Right lobe of liver (tissue), 6 donors: ENCODE data around the gene LGALS7. TPM values are rescaled to one million over a fixed set of nuclear protein-coding genes. Genes with fewer than 3 reads are reported as not detected.
"Not testable (repeated sequence)": the region's sequence is repeated elsewhere in the genome, so short reads cannot be mapped to it uniquely, and the experiment has no call there.

ENCODE experiments used
- ATAC-seq, 4 donors: fragments of 200-7000 bp; cut with Tn5 transposase; one replicate each; pipeline ENCODE4 v1.9.1; 2020; ENCODE audit warnings: mild to moderate bottlenecking in 4 of 4, moderate library complexity in 4 of 4
- DNase-seq, 3 donors: peaks; one replicate each; pipeline ENCODE4 v3.0.0-alpha.2; 2020
- H3K27ac ChIP-seq, 3 donors: fragments of 200-600 bp; one replicate each; pipeline ENCODE4 v1.8.0; 2022
- H3K27me3 ChIP-seq, 2 donors: fragments of 200-600 bp; one replicate each; pipeline ENCODE4 v1.8.0; 2022
- H3K36me3 ChIP-seq, 4 donors: fragments of 200-600 bp; sonication (generic) in 1 of 4; one replicate each; pipeline versions ENCODE4 v1.5.1 to v1.8.0; 2017 to 2022; ENCODE audit warnings: control low read depth in 1 of 4
- H3K4me1 ChIP-seq, 4 donors: fragments of 200-600 bp; sonication (generic) in 1 of 4; one replicate each; pipeline versions ENCODE4 v1.5.1 to v1.8.0; 2017 to 2022; ENCODE audit warnings: control low read depth in 1 of 4
- H3K4me3 ChIP-seq, 3 donors: fragments of 200-600 bp; one replicate each; pipeline ENCODE4 v1.8.0; 2022
- H3K9me3 ChIP-seq, 4 donors: fragments of 200-600 bp; sonication (generic) in 1 of 4; one replicate each; pipeline versions ENCODE4 v1.5.1 to v1.8.0; 2017 to 2022; ENCODE audit warnings: control low read depth in 1 of 4
- POLR2A ChIP-seq: fragments of 450-650 bp; IDR thresholded peaks from one replicate; pipeline ENCODE4 v1.6.1; 2017; ENCODE audit warnings: antibody characterized with exemption, mild to moderate bottlenecking
- WGBS: methylation state at CpG from one replicate; pipeline ENCODE4 v1.1.6; 2018; ENCODE audit warnings: low coverage, low lambda C conversion rate; ENCODE audit not compliant: insufficient coverage; ENCODE audit errors: missing lambda C conversion rate; 5-methylcytosine and 5-hydroxymethylcytosine counted together
- intact Hi-C, 2 donors: fragments of 100-400 bp; cut with DNase I; formaldehyde crosslinking; loops; one replicate each; pipeline versions ENCODE4 v1.11.2 to v1.14.1; 2022
- long read RNA-seq: library from polyadenylated mRNA; unstranded; transcript quantifications from one replicate; pipeline ENCODE4 v2.0.0, GENCODE V29; 2019
- total RNA-seq, 6 experiments: library from RNA; depleted of rRNA in 2 of 6; stranded (reverse); fragments of >200 nt in 2 of 6; fragmentation: NEBNext Ultra II Directional in 3 of 6; extraction: Animal tissue kit (Norgen Biotek cat#: 25700) in 3 of 6; gene quantifications; one replicate each; pipeline versions ENCODE4 v1.1.0 to v1.2.4, GENCODE V29; 2016 to 2023
- TF ChIP-seq, protein P1 (sequence below), 4 donors: fragments of 200-600 bp in 3 of 4; fragments of 450-650 bp in 1 of 4; IDR thresholded peaks; one replicate each; pipeline versions ENCODE4 v1.5.1 to v1.8.0; 2016 to 2022; ENCODE audit warnings: antibody characterized with exemption in 4 of 4, mild to moderate bottlenecking in 2 of 4
- donor health status: DM: no; HTN: yes; CAD: no.
- donor health status: DM: no; HTN: no; CAD: no.
- donor health status: DM: no; HTN: no; CAD: no.
- donor health status: DM: no; HTN: yes; CAD: no.
- donor health status: DM: no; HTN: yes; CAD: no.

Gene LGALS7
- not detected for total RNA-seq
- long read RNA-seq = 0 reads

- no peak within 1 kb of the TSS for H3K27ac ChIP-seq
- H3K36me3 ChIP-seq = no peaks in the 10 kb centered on the region
- H3K9me3 ChIP-seq = no peaks in the 10 kb centered on the region
- H3K4me3 ChIP-seq = no peak within 1 kb of the TSS
- no peak for TF ChIP-seq POLR2A
- TF ChIP-seq, protein P1, sequence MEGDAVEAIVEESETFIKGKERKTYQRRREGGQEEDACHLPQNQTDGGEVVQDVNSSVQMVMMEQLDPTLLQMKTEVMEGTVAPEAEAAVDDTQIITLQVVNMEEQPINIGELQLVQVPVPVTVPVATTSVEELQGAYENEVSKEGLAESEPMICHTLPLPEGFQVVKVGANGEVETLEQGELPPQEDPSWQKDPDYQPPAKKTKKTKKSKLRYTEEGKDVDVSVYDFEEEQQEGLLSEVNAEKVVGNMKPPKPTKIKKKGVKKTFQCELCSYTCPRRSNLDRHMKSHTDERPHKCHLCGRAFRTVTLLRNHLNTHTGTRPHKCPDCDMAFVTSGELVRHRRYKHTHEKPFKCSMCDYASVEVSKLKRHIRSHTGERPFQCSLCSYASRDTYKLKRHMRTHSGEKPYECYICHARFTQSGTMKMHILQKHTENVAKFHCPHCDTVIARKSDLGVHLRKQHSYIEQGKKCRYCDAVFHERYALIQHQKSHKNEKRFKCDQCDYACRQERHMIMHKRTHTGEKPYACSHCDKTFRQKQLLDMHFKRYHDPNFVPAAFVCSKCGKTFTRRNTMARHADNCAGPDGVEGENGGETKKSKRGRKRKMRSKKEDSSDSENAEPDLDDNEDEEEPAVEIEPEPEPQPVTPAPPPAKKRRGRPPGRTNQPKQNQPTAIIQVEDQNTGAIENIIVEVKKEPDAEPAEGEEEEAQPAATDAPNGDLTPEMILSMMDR (IDR thresholded peaks at IDR 0.05) = no peak
- DNase-seq (no peak), ATAC-seq (no peak)
- intact Hi-C loops = no loop called here
- WGBS = 88% methylated on average over 4 of the region's 14 CpGs
- no peaks in the 10 kb centered on the region for H3K27me3 ChIP-seq
- H3K4me1 ChIP-seq = no peaks in the 10 kb centered on the region
These were observed at the start of gene LGALS7 for GRCh38 chr19:38773469-38774177. Gene LGALS7, minus strand, starts transcription at chr19:38773517. Its CDS starts 25 bp downstream, at chr19:38773492.

- 100% methylated on average over 1 of the region's 29 CpGs for WGBS
- ATAC-seq = peak in 2 of 4 donors; percentile 21 to 25
- H3K27ac ChIP-seq, H3K9me3 ChIP-seq, H3K4me3 ChIP-seq, intact Hi-C loops, H3K27me3 ChIP-seq: not testable (repeated sequence)
- DNase-seq = peak in 1 of 3 donors; percentile 44
- Histone ChIP-seq H3K4me1 (peaks cover 0 to 16% (median 2%) of the 10 kb centered on the region in 4 donors), H3K36me3 (peaks cover 0 to 26% (median 11%) of the 10 kb centered on the region in 4 donors)
These were observed 48.0 kb upstream of the LGALS7 start for GRCh38 chr19:38821230-38821825.

GRCh38 chr19:38819231-38819920 lies 46.1 kb upstream of the LGALS7 start:
- H3K9me3 ChIP-seq = no peaks in the 10 kb centered on the region
- peak in 1 of 3 donors; percentile 43 for DNase-seq
- intact Hi-C loops = loop anchor here (5.0 to 10.0 kb wide), 2 partner anchors 95 to 253 kb away; no protein-coding TSS in a partner anchor
- no peak overlapping the region for H3K27ac ChIP-seq
- H3K36me3 ChIP-seq = peaks cover 0 to 35% (median 16%) of the 10 kb centered on the region in 4 donors
- H3K4me3 ChIP-seq = no peak overlapping the region
- 59% methylated on average over 8 of the region's 13 CpGs for WGBS
- peak in 3 of 4 donors; percentile 9 to 46 (median 28) for ATAC-seq
- peaks cover 0 to 16% (median 2%) of the 10 kb centered on the region in 4 donors for H3K4me1 ChIP-seq
- no peaks in the 10 kb centered on the region for H3K27me3 ChIP-seq
- TF ChIP-seq POLR2A = no peak
- TF ChIP-seq, protein P1 (IDR thresholded peaks at IDR 0.05) = no peak

- H3K27ac ChIP-seq = no peak overlapping the region
- no peak overlapping the region for H3K4me3 ChIP-seq
- H3K36me3 ChIP-seq = peaks cover 0 to 33% (median 15%) of the 10 kb centered on the region in 4 donors
- H3K4me1 ChIP-seq = peaks cover 0 to 30% (median 6%) of the 10 kb centered on the region in 4 donors
- TF ChIP-seq, protein P1 (IDR thresholded peaks at IDR 0.05) = no peak
- no peaks in the 10 kb centered on the region for H3K27me3 ChIP-seq
- 96% methylated on average over 4 of the region's 15 CpGs for WGBS
- intact Hi-C loops = loop anchor here (5.0 to 10.0 kb wide), 2 partner anchors 92 to 255 kb away; no protein-coding TSS in a partner anchor
- no peak for ATAC-seq
- peak in 1 of 3 donors; percentile 44 for DNase-seq
- H3K9me3 ChIP-seq = no peaks in the 10 kb centered on the region
These were observed 43.8 kb upstream of the LGALS7 start for GRCh38 chr19:38817081-38817480.
